Mucosa of rectum (tissue), 2 donors: ENCODE measurements around the gene BIRC3.

Experiments
- H3K27ac ChIP-seq, 2 donors: one replicate each; pipeline ENCODE4 v1.7.0; 2013; ENCODE audit warnings: inconsistent platforms in 2 of 2, low read depth in 2 of 2, low read length in 2 of 2
- H3K27me3 ChIP-seq, 2 donors: one replicate each; pipeline ENCODE4 v1.7.0; 2013; ENCODE audit warnings: low read length in 2 of 2; ENCODE audit not compliant: control insufficient read depth in 2 of 2, insufficient read depth in 2 of 2
- H3K36me3 ChIP-seq, 2 donors: one replicate each; pipeline ENCODE4 v1.7.0; 2013; ENCODE audit warnings: low read length in 2 of 2; ENCODE audit not compliant: control insufficient read depth in 2 of 2, insufficient read depth in 2 of 2
- H3K4me1 ChIP-seq, 2 donors: one replicate each; pipeline ENCODE4 v1.7.0; 2013; ENCODE audit warnings: low read length in 2 of 2, mild to moderate bottlenecking in 1 of 2; ENCODE audit not compliant: control insufficient read depth in 2 of 2, insufficient read depth in 2 of 2
- H3K4me3 ChIP-seq, 2 donors: one replicate each; pipeline ENCODE4 v1.7.0; 2013; ENCODE audit warnings: low read length in 2 of 2
- H3K9ac ChIP-seq, 2 donors: one replicate each; pipeline ENCODE4 v1.7.0; 2013; ENCODE audit warnings: low read length in 2 of 2, low read depth in 1 of 2, mild to moderate bottlenecking in 1 of 2
- H3K9me3 ChIP-seq, 2 donors: one replicate each; pipeline ENCODE4 v1.7.0; 2013; ENCODE audit warnings: low read length in 2 of 2; ENCODE audit not compliant: control insufficient read depth in 2 of 2
- donor health status: healthy.
- donor health status: Normal muscosa, but diverticular disease.

Gene BIRC3

DNA sequence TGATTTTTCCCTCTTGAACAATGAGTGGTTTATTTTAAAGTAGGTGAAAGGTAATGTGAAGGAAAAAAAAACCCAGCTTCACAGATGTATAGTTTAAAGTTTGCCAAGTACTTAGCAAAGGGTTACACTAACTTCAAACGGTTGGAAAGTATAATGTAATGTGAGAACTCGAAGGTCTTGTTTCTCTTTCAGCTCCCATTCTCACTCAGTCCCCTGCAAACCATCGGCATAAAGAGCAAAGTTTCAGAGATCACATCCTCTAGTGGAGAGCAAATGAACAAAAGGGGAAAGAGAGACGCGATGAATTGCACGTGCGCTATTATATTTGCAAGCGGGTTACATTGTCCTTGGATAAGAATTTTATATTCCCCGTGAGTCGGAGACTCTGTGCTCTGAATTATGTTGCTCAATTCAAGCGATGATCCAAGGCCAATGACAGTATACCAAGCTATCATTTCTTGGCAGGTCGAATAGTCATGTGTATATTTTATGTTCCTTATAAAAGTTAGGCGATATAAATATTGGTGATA lies 37.6 kb upstream of the BIRC3 start:
- Histone ChIP-seq H3K27me3 (no peaks in the 10 kb centered on the region), H3K27ac (peak overlapping the region; percentile 67 to 69), H3K9me3 (no peaks in the 10 kb centered on the region), H3K9ac (peak overlapping the region in 1 of 2 donors; percentile 1), H3K36me3 (no peaks in the 10 kb centered on the region), H3K4me3 (peak overlapping the region; percentile 40 to 55), H3K4me1 (peaks cover 0 to 16% of the 10 kb centered on the region in 2 donors)

DNA sequence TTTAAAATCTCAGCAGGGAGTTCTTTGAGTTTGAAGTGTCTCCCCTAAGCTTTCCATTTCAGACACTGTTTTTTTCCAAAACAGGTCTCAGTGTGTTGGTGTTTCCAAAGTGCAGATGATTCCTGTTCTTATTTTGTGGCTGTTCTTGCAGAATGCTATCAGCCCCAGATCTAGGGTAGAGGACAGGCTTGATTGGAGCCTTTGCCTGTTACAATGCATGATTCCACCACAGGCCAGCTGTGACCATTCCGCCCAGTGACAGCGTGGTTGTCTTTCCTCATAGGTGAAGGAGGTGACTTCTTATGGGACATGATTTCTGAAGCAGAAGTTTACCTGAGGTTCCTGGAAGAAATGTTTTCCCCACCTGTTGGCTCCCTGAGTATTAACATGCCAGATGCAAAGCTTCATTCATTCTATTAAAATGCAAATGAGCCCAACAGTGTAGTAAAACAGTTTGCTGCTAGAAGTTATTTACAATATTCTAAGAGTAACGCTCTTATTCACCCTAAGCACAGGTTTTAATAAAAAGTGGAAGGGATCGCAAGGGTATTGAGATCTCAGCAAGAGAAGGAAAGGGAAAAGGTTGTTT lies 36.9 kb upstream of the BIRC3 start:
- H3K9me3 ChIP-seq: no peaks in the 10 kb centered on the region
- H3K36me3 ChIP-seq: no peaks in the 10 kb centered on the region
- H3K27me3 ChIP-seq: no peaks in the 10 kb centered on the region
- peak overlapping the region; percentile 59 to 67 for H3K27ac ChIP-seq
- peak overlapping the region in 1 of 2 donors; percentile 23 for H3K4me3 ChIP-seq
- H3K4me1 ChIP-seq: peaks cover 0 to 16% of the 10 kb centered on the region in 2 donors
- no peak overlapping the region for H3K9ac ChIP-seq

- H3K9me3 ChIP-seq: no peaks in the 10 kb centered on the region
- H3K27ac ChIP-seq: no peak overlapping the region
- no peaks in the 10 kb centered on the region for H3K27me3 ChIP-seq
- H3K9ac ChIP-seq: no peak overlapping the region
- H3K36me3 ChIP-seq: no peaks in the 10 kb centered on the region
- H3K4me1 ChIP-seq: peaks cover 0 to 16% of the 10 kb centered on the region in 2 donors
- no peak overlapping the region for H3K4me3 ChIP-seq
These were observed 34.2 kb upstream of the BIRC3 start for GRCh38 chr11:102283116-102283485.

DNA sequence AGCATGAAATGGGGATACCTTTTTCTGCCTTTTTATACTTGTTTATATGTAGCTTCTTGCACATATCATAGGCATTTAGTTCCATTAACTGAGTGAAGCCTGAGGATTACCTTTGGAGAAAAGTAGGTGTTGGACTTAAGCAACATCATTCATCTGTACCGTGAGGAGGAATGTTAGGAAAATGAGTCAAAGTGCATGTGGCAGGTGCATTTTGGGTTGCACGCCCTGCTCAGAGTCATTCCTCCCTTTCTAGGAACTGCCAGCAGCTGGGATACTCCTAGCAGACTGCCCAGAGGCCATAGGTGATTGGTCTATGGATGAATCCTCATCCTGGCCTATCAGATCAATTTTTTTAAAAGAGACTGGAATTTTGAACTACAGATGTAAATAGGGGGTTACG lies 33.3 kb upstream of the BIRC3 start:
- Histone ChIP-seq H3K27me3 (no peaks in the 10 kb centered on the region), H3K4me1 (peaks cover 0 to 14% of the 10 kb centered on the region in 2 donors), H3K36me3 (no peaks in the 10 kb centered on the region), H3K9me3 (no peaks in the 10 kb centered on the region), H3K9ac (no peak overlapping the region), H3K27ac (no peak overlapping the region), H3K4me3 (no peak overlapping the region)

GRCh38 chr11:102286292-102286691 lies 31.0 kb upstream of the BIRC3 start:
- Histone ChIP-seq H3K27me3 (no peaks in the 10 kb centered on the region), H3K27ac (no peak overlapping the region), H3K36me3 (no peaks in the 10 kb centered on the region), H3K9me3 (no peaks in the 10 kb centered on the region), H3K9ac (no peak overlapping the region), H3K4me1 (no peaks in the 10 kb centered on the region), H3K4me3 (no peak overlapping the region)

GRCh38 chr11:102287964-102288724 lies 29.1 kb upstream of the BIRC3 start:
- Histone ChIP-seq H3K36me3 (no peaks in the 10 kb centered on the region), H3K27me3 (no peaks in the 10 kb centered on the region), H3K4me1 (no peaks in the 10 kb centered on the region), H3K9ac (no peak overlapping the region), H3K4me3 (peak overlapping the region; percentile 31 to 43), H3K27ac (peak overlapping the region; percentile 58 to 59), H3K9me3 (no peaks in the 10 kb centered on the region)

- Histone ChIP-seq H3K27ac (no peak overlapping the region), H3K9me3 (no peaks in the 10 kb centered on the region), H3K4me3 (no peak overlapping the region), H3K36me3 (no peaks in the 10 kb centered on the region), H3K27me3 (no peaks in the 10 kb centered on the region), H3K4me1 (no peaks in the 10 kb centered on the region), H3K9ac (no peak overlapping the region)
These were observed 28.6 kb upstream of the BIRC3 start for GRCh38 chr11:102288725-102289083.

DNA sequence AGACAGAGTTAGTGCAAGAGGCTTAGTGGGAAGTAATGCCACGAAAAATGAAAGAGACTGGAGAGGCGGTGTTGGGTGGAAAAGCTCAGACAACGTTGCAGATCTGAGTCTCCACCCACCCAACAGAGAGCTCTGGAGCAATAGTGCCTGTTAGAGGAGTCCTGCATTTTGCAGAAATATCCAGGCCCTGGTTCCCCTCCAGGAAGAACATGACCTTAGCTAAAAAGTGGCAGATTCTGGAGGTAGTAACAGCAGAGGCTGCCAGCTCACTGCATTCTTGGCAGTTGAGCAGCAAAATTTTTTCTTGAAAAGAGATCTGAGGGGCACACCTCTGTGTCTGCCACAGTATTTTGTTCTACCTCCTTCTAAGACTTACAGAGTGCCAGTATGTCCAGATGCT lies 27.7 kb upstream of the BIRC3 start:
- Histone ChIP-seq H3K4me1 (peaks cover 0 to 3% of the 10 kb centered on the region in 2 donors), H3K9ac (no peak overlapping the region), H3K36me3 (no peaks in the 10 kb centered on the region), H3K27me3 (no peaks in the 10 kb centered on the region), H3K9me3 (no peaks in the 10 kb centered on the region), H3K4me3 (no peak overlapping the region), H3K27ac (no peak overlapping the region)

DNA sequence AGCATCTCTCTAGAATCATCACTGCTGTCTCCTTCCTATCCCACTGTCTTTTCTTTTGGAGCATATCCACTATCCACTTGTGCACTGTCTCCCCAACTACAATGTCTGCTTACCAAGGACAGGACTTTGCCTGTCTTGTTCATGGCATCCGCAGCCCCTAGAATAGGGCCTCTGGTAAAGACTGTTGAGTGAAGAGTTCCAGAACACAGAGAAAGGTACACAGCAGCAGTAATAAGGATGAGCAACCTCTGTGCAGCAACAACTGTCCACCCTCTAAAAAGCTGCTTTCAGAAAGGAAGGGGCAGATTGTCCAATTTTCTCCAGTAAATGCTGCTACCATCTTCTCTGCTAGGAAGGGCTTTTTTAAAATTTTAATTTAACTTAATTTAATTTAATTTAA lies 25.5 kb upstream of the BIRC3 start:
- Histone ChIP-seq H3K4me1 (peaks cover 0 to 3% of the 10 kb centered on the region in 2 donors), H3K27ac (no peak overlapping the region), H3K4me3 (no peak overlapping the region), H3K9ac (no peak overlapping the region), H3K27me3 (no peaks in the 10 kb centered on the region), H3K36me3 (no peaks in the 10 kb centered on the region), H3K9me3 (no peaks in the 10 kb centered on the region)

DNA sequence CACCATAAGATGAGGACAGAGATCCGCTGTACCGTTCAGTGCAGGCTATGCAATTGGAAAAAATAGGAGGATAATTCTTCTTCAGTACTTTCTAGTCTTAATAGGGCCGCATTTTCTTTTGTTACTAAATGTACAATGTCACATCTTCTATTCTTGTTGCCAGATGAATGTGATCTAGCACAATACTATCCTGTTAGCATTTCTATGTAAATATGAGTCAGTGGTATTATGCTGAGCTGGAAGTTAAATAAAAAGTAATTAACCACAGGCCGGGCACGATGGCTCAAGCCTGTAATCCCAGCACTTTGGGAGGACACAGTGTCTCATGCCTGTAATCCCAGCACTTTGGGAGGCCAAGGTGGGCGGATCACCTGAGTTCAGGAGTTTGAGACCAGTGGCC lies 24.4 kb upstream of the BIRC3 start:
- Histone ChIP-seq H3K9ac (no peak overlapping the region), H3K27me3 (no peaks in the 10 kb centered on the region), H3K27ac (no peak overlapping the region), H3K9me3 (no peaks in the 10 kb centered on the region), H3K4me3 (no peak overlapping the region), H3K4me1 (peaks cover 0 to 3% of the 10 kb centered on the region in 2 donors), H3K36me3 (no peaks in the 10 kb centered on the region)
